ENCODE results near the gene GJD2. TPM values are rescaled to one million over a fixed set of nuclear protein-coding genes. Genes with fewer than 3 reads are reported as not detected.

Gene GJD2
- polyA plus RNA-seq, 3 donors = not detected

- intact Hi-C loops (cut with micrococcal nuclease) = no loop called here
- Histone ChIP-seq H4K20me1 (ENCODE audit: insufficient read depth, low read length) (no peaks in the 10 kb centered on the region), H2AFZ (ENCODE audit: insufficient read depth, low read depth, low read length, poor library complexity, severe bottlenecking) (no peak overlapping the region), H3K9me3 (replicated peaks in 1 of 2; ENCODE audit: control insufficient read depth in 1 of 2, insufficient read depth in 1 of 2, low read length in 2 of 2) (no peaks in the 10 kb centered on the region), H3K79me2 (ENCODE audit: insufficient read depth, low read length) (no peaks in the 10 kb centered on the region), H3K4me1 (ENCODE audit: control insufficient read depth in 1 of 2, insufficient read depth in 2 of 2, low read length in 2 of 2) (no peaks in the 10 kb centered on the region), H3K27ac (ENCODE audit: low read depth in 1 of 2, low read length in 2 of 2) (no peak overlapping the region), H3K4me3 (replicated peaks in 1 of 3; ENCODE audit: low read depth in 2 of 3, low read length in 3 of 3) (no peak overlapping the region), H3K27me3 (ENCODE audit: control insufficient read depth in 2 of 2, insufficient read depth in 2 of 2, low read length in 2 of 2) (no peaks in the 10 kb centered on the region), H3K36me3 (replicated peaks in 1 of 2; ENCODE audit: control insufficient read depth in 1 of 2, insufficient read depth in 2 of 2, low read length in 2 of 2) (no peaks in the 10 kb centered on the region), H3K9ac (ENCODE audit: insufficient read depth, low read length, poor library complexity, severe bottlenecking) (no peak overlapping the region), H3K4me2 (replicated peaks; ENCODE audit: extremely low read depth, low read length, poor library complexity, severe bottlenecking) (no peak overlapping the region)
- no peak overlapping the region for H3K4me3 Mint-ChIP-seq
- no peak overlapping the region for H3K27ac Mint-ChIP-seq
- no peak for DNase-seq
- no peak for TF ChIP-seq CTCF (IDR thresholded peaks at IDR 0.05)
- H3K4me1 Mint-ChIP-seq = no peaks in the 10 kb centered on the region
- no CpG with 5 or more reads among the region's 5 CpGs for WGBS (ENCODE audit: insufficient coverage)
- no peaks in the 10 kb centered on the region for H3K36me3 Mint-ChIP-seq
- H3K9me3 Mint-ChIP-seq = peaks cover 0 to 5% (median 0%) of the 10 kb centered on the region in 7 donors
- H3K27me3 Mint-ChIP-seq (ENCODE audit: low read depth in 3 of 3) = peaks cover 0 to 7% (median 6%) of the 10 kb centered on the region in 3 donors
Observed at GRCh38 chr15:34734303-34734702, 20.5 kb downstream of the GJD2 start.

- Histone ChIP-seq H4K20me1 (ENCODE audit: insufficient read depth, low read length) (no peaks in the 10 kb centered on the region), H2AFZ (ENCODE audit: insufficient read depth, low read depth, low read length, poor library complexity, severe bottlenecking) (no peak overlapping the region), H3K27me3 (ENCODE audit: control insufficient read depth in 2 of 2, insufficient read depth in 2 of 2, low read length in 2 of 2) (no peaks in the 10 kb centered on the region), H3K4me3 (replicated peaks in 1 of 3; ENCODE audit: low read depth in 2 of 3, low read length in 3 of 3) (no peak overlapping the region), H3K9ac (ENCODE audit: insufficient read depth, low read length, poor library complexity, severe bottlenecking) (no peak overlapping the region), H3K27ac (ENCODE audit: low read depth in 1 of 2, low read length in 2 of 2) (no peak overlapping the region), H3K4me1 (ENCODE audit: control insufficient read depth in 1 of 2, insufficient read depth in 2 of 2, low read length in 2 of 2) (no peaks in the 10 kb centered on the region), H3K4me2 (replicated peaks; ENCODE audit: extremely low read depth, low read length, poor library complexity, severe bottlenecking) (no peak overlapping the region), H3K79me2 (ENCODE audit: insufficient read depth, low read length) (no peaks in the 10 kb centered on the region), H3K36me3 (replicated peaks in 1 of 2; ENCODE audit: control insufficient read depth in 1 of 2, insufficient read depth in 2 of 2, low read length in 2 of 2) (no peaks in the 10 kb centered on the region), H3K9me3 (replicated peaks in 1 of 2; ENCODE audit: control insufficient read depth in 1 of 2, insufficient read depth in 1 of 2, low read length in 2 of 2) (no peaks in the 10 kb centered on the region)
- Mint-ChIP-seq H3K4me3 (no peak overlapping the region), H3K4me1 (no peaks in the 10 kb centered on the region), H3K27ac (no peak overlapping the region), H3K27me3 (ENCODE audit: low read depth in 3 of 3) (peaks cover 2 to 7% (median 6%) of the 10 kb centered on the region in 3 donors), H3K36me3 (no peaks in the 10 kb centered on the region), H3K9me3 (peaks cover 0 to 5% (median 0%) of the 10 kb centered on the region in 7 donors)
- TF ChIP-seq CTCF (IDR thresholded peaks at IDR 0.05) = no peak
- no peak for DNase-seq
- intact Hi-C loops (cut with micrococcal nuclease) = no loop called here
- no CpG with 5 or more reads among the region's 2 CpGs for WGBS (ENCODE audit: insufficient coverage)
Observed at GRCh38 chr15:34733621-34734020, 21.2 kb downstream of the GJD2 start.

Measured in CD14-positive monocyte (primary cell).